HepG2 (cell line): ENCODE data around the gene CTCF. TPM values are rescaled to one million over a fixed set of nuclear protein-coding genes. Genes with fewer than 3 reads are reported as not detected.

Source experiments
- ATAC-seq: fragments of 200-7000 bp; cut with Tn5 transposase; 3 replicates; pipeline ENCODE4 v1.9.1; 2020; ENCODE audit warnings: mild to moderate bottlenecking, moderate library complexity
- BruUV-seq: library from RNA; stranded (reverse); fragments of 400-500 nt; replicated peaks from 2 replicates; lab custom pipeline; 2021; lab: Mats Ljungman, UMichigan
- CTCF ChIA-PET: fragments of 300-600 bp; formaldehyde crosslinking; extraction: SDS; loops from one replicate; lab custom pipeline; 2021; ENCODE audit warnings: low total read pairs, inconsistent platforms, low intra/inter-chr PET ratio; lab: Yijun Ruan, JAX
- POLR2A ChIA-PET: fragments of 350-600 bp; sonication (Branson Sonifier 250); formaldehyde crosslinking; loops from one replicate; lab custom pipeline; 2020; ENCODE audit warnings: antibody characterized with exemption, inconsistent platforms; lab: Yijun Ruan, JAX
- DNase-seq: peaks from one replicate; pipeline ENCODE4 v3.0.0-alpha.2; 2015; ENCODE audit warnings: low spot score
- FAIRE-seq: peaks from 3 replicates; lab custom pipeline; 2011; peaks lifted over from hg19 to GRCh38; lab: Jason Lieb, UNC
- H2AFZ ChIP-seq: one replicate; pipeline ENCODE4 v1.6.1; 2011; ENCODE audit warnings: low read length, inconsistent platforms
- H3K27ac ChIP-seq: fragments of 300-600 bp; 3 replicates; pipeline ENCODE4 v1.8.0; 2011; ENCODE audit warnings: mixed run types, mild to moderate bottlenecking, mixed read lengths, low read length, inconsistent platforms; ENCODE audit not compliant: insufficient read depth; ENCODE audit errors: extremely low read length
- H3K27me3 ChIP-seq, 2 experiments: fragments of 200-600 bp in 1 of 2; 2 replicates in 1 of 2; 3 replicates in 1 of 2; pipeline versions ENCODE4 v1.6.0 to v1.8.0; 2011; ENCODE audit warnings: low read length in 2 of 2, mild to moderate bottlenecking in 2 of 2, moderate library complexity in 2 of 2, inconsistent platforms in 1 of 2; ENCODE audit not compliant: insufficient read depth in 2 of 2, control insufficient read depth in 1 of 2
- H3K36me3 ChIP-seq, 2 experiments: fragments of 200-600 bp in 1 of 2; replicated peaks in 1 of 2; 2 replicates in 1 of 2; 3 replicates in 1 of 2; pipeline versions ENCODE4 v1.5.1 to v1.8.0; 2011; ENCODE audit warnings: low read length in 2 of 2, inconsistent platforms in 1 of 2; ENCODE audit not compliant: insufficient read depth in 2 of 2, control insufficient read depth in 1 of 2
- H3K4me1 ChIP-seq: 2 replicates; pipeline ENCODE4 v1.5.1; 2012; ENCODE audit warnings: low read length, inconsistent platforms; ENCODE audit not compliant: insufficient read depth
- H3K4me2 ChIP-seq: 2 replicates; pipeline ENCODE4 v1.6.0; 2011; ENCODE audit warnings: low read depth, low read length, inconsistent platforms
- H3K4me3 ChIP-seq, 3 experiments: fragments of 200-600 bp in 1 of 3; sonication (generic), shearing (Covaris generic) in 1 of 3; replicated peaks in 1 of 3; 2 replicates each; pipeline ENCODE4 v1.5.1; 2011 to 2016; ENCODE audit warnings: low read length in 3 of 3, inconsistent platforms in 2 of 3, low read depth in 2 of 3, mild to moderate bottlenecking in 2 of 3, control low read depth in 1 of 3, mixed read lengths in 1 of 3; ENCODE audit not compliant: insufficient read depth in 1 of 3
- H3K79me2 ChIP-seq: one replicate; pipeline ENCODE4 v1.6.1; 2011; ENCODE audit warnings: low read length, inconsistent platforms; ENCODE audit not compliant: insufficient read depth
- H3K9ac ChIP-seq: 2 replicates; pipeline ENCODE4 v1.6.0; 2011; ENCODE audit warnings: mild to moderate bottlenecking, low read depth, low read length, inconsistent platforms; ENCODE audit not compliant: insufficient read depth
- H3K9me3 ChIP-seq: 2 replicates; pipeline ENCODE4 v1.5.1; 2012; ENCODE audit warnings: mild to moderate bottlenecking, low read length
- H4K20me1 ChIP-seq: 2 replicates; pipeline ENCODE4 v1.6.0; 2011; ENCODE audit warnings: inconsistent platforms, mild to moderate bottlenecking, low read length, moderate library complexity; ENCODE audit not compliant: insufficient read depth
- CHCHD3 ChIP-seq: sonication (generic); formaldehyde crosslinking; IDR thresholded peaks from 2 replicates; pipeline ENCODE4 v1.8.0; 2022; ENCODE audit warnings: mild to moderate bottlenecking, missing genetic modification reagents, moderate library complexity
- HOXA3 ChIP-seq: sonication (generic); formaldehyde crosslinking; IDR thresholded peaks from 2 replicates; pipeline ENCODE4 v1.5.0; 2020; ENCODE audit warnings: missing genetic modification reagents
- SPEN ChIP-seq: sonication (generic); formaldehyde crosslinking; IDR thresholded peaks from 2 replicates; pipeline ENCODE4 v1.5.1; 2020; ENCODE audit warnings: low read depth, mild to moderate bottlenecking, missing genetic modification reagents
- ZNF143 ChIP-seq: sonication (generic); formaldehyde crosslinking; IDR thresholded peaks from 2 replicates; pipeline ENCODE4 v1.4.0; 2020; ENCODE audit warnings: missing genetic modification reagents
- ZNF468 ChIP-seq: sonication (generic); formaldehyde crosslinking; IDR thresholded peaks from 2 replicates; pipeline ENCODE4 v1.8.0; 2022; ENCODE audit warnings: mild to moderate bottlenecking, moderate library complexity, missing genetic modification reagents
- ZNF546 ChIP-seq: sonication (generic); formaldehyde crosslinking; conservative IDR thresholded peaks from 2 replicates; pipeline ENCODE4 v1.8.1; 2023; ENCODE audit warnings: mild to moderate bottlenecking, missing genetic modification reagents
- ZNF563 ChIP-seq: sonication (generic); formaldehyde crosslinking; IDR thresholded peaks from 2 replicates; pipeline ENCODE4 v1.8.0; 2022; ENCODE audit warnings: mild to moderate bottlenecking, moderate library complexity, missing genetic modification reagents
- WGBS: methylation state at CpG from one replicate; pipeline ENCODE4 v1.1.6; 2017; ENCODE audit warnings: low lambda C conversion rate; 5-methylcytosine and 5-hydroxymethylcytosine counted together
- in situ Hi-C: cut with HindIII; loops from 2 replicates; pipeline ENCODE4 v1.10.0; 2017; ENCODE audit warnings: low pct_unique_long_range_greater_than_20kb; ENCODE audit not compliant: extremely low pct_ligation_motif_present
- intact Hi-C: fragments of 100-400 bp; cut with micrococcal nuclease; formaldehyde crosslinking; loops from one replicate; pipeline ENCODE4 v1.10.0; 2022; ENCODE audit not compliant: unreplicated experiment
- polyA plus RNA-seq, 8 experiments: library from polyadenylated mRNA; depleted of rRNA in 3 of 8; stranded (reverse) in 7 of 8; unstranded in 1 of 8; fragments of >200 nt; fragmentation: Illumina TruSeq in 4 of 8; extraction: Trizol in 4 of 8; gene quantifications; 2 replicates each; pipeline versions ENCODE4 v1.2.1 to v1.2.3, GENCODE V29; 2011 to 2016; ENCODE audit warnings: low read depth in 4 of 8, missing spikeins in 1 of 8, mixed read lengths in 1 of 8; ENCODE audit not compliant: insufficient read depth in 1 of 8
- total RNA-seq, 5 experiments: library from RNA; depleted of rRNA; stranded (reverse); fragments of >200 nt; fragmentation: Illumina TruSeq; extraction: Trizol; gene quantifications; 2 replicates each; pipeline ENCODE4 v1.2.3, GENCODE V29; 2016; ENCODE audit warnings: low read depth in 1 of 5
- TF ChIP-seq, protein P1 (sequence below), 2 experiments: fragments of 450-650 bp in 1 of 2; sonication (generic) in 1 of 2; formaldehyde crosslinking; IDR thresholded peaks; 2 replicates each; pipeline versions ENCODE4 v1.5.0 to v1.8.0; 2020 to 2022; ENCODE audit warnings: mild to moderate bottlenecking in 1 of 2, missing genetic modification reagents in 1 of 2
- TF ChIP-seq, protein P2 (sequence below): sonication (generic); formaldehyde crosslinking; IDR thresholded peaks from 2 replicates; pipeline ENCODE4 v1.8.1; 2023; ENCODE audit warnings: mild to moderate bottlenecking, inconsistent platforms, moderate library complexity, missing genetic modification reagents, borderline replicate concordance
- TF ChIP-seq, protein P3 (sequence below): sonication (generic); formaldehyde crosslinking; IDR thresholded peaks from 2 replicates; pipeline ENCODE4 v1.5.0; 2020; ENCODE audit warnings: mild to moderate bottlenecking, missing genetic modification reagents
- TF ChIP-seq, protein P4 (sequence below): sonication (generic); formaldehyde crosslinking; IDR thresholded peaks from 2 replicates; pipeline ENCODE4 v1.8.0; 2022; ENCODE audit warnings: missing genetic modification reagents, mild to moderate bottlenecking, moderate library complexity, borderline replicate concordance

Gene CTCF
- total and polyA plus RNA-seq, 2 of the 13 experiments (the other 11 are each of a cell fraction or from before 2014, with no cell fraction given): 19.5 to 37.5 TPM

DNA sequence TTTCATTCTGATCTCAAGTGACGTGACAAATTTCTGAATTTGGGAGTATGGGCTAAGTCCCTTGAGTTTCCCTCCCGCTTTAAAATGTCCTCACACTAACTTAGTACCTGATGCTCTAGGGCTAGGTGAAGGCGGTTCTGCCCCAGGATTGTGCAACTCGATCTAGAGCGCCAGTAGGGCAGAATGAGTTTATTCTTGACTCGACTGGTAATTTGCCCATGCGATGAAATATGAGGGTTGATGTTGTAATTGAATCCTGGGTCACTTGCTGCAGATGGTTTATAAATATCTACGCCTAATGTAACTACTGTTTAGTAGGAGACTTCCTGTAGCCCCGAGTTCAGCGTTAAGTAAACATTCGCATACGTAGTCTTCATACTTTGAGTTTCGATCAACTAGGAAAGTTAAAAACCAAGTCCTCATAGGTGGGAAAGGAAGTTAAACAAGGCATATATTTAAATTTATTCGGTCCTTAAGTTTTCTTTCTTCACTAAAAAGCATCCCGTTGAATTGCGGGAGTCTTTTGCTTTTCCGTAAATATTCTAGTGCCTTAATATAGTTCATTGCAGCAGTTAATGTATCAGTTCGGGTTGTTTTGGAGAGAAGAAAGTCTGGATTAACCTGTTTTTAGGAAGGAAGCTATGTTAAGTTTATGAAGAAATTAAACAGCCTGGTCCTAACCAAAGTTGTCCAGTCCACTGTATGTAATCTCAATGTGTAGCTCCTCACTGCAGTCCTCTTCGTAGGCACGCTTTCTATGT, 1.6 kb downstream of the CTCF start:
- no peaks in the 10 kb centered on the region for H3K9me3 ChIP-seq
- peak; percentile 7; the same call in 1 of the 3 replicates for ATAC-seq
- no peak for TF ChIP-seq ZNF563
- TF ChIP-seq SPEN (CRISPR knock-in tag): no peak
- TF ChIP-seq, protein P1, sequence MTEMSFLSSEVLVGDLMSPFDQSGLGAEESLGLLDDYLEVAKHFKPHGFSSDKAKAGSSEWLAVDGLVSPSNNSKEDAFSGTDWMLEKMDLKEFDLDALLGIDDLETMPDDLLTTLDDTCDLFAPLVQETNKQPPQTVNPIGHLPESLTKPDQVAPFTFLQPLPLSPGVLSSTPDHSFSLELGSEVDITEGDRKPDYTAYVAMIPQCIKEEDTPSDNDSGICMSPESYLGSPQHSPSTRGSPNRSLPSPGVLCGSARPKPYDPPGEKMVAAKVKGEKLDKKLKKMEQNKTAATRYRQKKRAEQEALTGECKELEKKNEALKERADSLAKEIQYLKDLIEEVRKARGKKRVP (CRISPR knock-in tag; IDR thresholded peaks at IDR 0.05): 0 out of 4 replicates have a peak, but pooled peaks of 1 of the 2 experiments have one; percentile 24
- TF ChIP-seq ZNF468: no peak
- no peak for TF ChIP-seq ZNF143 (CRISPR knock-in tag)
- TF ChIP-seq, protein P2, sequence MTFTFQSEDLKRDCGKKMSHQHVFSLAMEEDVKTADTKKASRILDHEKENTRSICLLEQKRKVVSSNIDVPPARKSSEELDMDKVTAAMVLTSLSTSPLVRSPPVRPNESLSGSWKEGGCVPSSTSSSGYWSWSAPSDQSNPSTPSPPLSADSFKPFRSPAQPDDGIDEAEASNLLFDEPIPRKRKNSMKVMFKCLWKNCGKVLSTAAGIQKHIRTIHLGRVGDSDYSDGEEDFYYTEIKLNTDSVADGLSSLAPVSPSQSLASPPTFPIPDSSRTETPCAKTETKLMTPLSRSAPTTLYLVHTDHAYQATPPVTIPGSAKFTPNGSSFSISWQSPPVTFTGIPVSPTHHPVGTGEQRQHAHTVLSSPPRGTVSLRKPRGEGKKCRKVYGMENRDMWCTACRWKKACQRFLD (CRISPR knock-in tag): no peak
- TF ChIP-seq, protein P3, sequence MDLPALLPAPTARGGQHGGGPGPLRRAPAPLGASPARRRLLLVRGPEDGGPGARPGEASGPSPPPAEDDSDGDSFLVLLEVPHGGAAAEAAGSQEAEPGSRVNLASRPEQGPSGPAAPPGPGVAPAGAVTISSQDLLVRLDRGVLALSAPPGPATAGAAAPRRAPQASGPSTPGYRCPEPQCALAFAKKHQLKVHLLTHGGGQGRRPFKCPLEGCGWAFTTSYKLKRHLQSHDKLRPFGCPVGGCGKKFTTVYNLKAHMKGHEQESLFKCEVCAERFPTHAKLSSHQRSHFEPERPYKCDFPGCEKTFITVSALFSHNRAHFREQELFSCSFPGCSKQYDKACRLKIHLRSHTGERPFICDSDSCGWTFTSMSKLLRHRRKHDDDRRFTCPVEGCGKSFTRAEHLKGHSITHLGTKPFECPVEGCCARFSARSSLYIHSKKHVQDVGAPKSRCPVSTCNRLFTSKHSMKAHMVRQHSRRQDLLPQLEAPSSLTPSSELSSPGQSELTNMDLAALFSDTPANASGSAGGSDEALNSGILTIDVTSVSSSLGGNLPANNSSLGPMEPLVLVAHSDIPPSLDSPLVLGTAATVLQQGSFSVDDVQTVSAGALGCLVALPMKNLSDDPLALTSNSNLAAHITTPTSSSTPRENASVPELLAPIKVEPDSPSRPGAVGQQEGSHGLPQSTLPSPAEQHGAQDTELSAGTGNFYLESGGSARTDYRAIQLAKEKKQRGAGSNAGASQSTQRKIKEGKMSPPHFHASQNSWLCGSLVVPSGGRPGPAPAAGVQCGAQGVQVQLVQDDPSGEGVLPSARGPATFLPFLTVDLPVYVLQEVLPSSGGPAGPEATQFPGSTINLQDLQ: no peak
- TF ChIP-seq, protein P4, sequence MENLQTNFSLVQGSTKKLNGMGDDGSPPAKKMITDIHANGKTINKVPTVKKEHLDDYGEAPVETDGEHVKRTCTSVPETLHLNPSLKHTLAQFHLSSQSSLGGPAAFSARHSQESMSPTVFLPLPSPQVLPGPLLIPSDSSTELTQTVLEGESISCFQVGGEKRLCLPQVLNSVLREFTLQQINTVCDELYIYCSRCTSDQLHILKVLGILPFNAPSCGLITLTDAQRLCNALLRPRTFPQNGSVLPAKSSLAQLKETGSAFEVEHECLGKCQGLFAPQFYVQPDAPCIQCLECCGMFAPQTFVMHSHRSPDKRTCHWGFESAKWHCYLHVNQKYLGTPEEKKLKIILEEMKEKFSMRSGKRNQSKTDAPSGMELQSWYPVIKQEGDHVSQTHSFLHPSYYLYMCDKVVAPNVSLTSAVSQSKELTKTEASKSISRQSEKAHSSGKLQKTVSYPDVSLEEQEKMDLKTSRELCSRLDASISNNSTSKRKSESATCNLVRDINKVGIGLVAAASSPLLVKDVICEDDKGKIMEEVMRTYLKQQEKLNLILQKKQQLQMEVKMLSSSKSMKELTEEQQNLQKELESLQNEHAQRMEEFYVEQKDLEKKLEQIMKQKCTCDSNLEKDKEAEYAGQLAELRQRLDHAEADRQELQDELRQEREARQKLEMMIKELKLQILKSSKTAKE: no peak
- no peak for TF ChIP-seq ZNF546
- TF ChIP-seq HOXA3: no peak
- no peak for TF ChIP-seq CHCHD3 (CRISPR knock-in tag)

More for the DNA sequence above, 1.6 kb downstream of the CTCF start:
- H4K20me1 ChIP-seq: no peaks in the 10 kb centered on the region; the same call in 1 of the 2 replicates
- H3K79me2 ChIP-seq: peaks cover 62% of the 10 kb centered on the region
- H3K27ac ChIP-seq: peak overlapping the region; percentile 99
- H3K36me3 ChIP-seq: no peaks in the 10 kb centered on the region
- H3K4me2 ChIP-seq: peak overlapping the region; percentile 88
- H2AFZ ChIP-seq: peak overlapping the region; percentile 43
- peak overlapping the region; percentile 100 for H3K9ac ChIP-seq
- 3% methylated on average over 20 of the region's 20 CpGs for WGBS
- peak; percentile 58 for DNase-seq
- ChIA-PET CTCF (interaction anchor here (1.9 to 3.6 kb wide), 3 partner anchors 17 to 81 kb away, joined by 7 to 33 read pairs (median 14); partner anchors contain the start of gene CARMIL2), POLR2A (interaction anchor here (1.1 to 3.4 kb wide), 8 partner anchors 16 to 516 kb away, joined by 3 to 28 read pairs (median 10); partner anchors contain the start of genes ATP6V0D1, C16orf86, ENKD1 and RIPOR1)
- BruUV-seq: no TSS peak
- H3K27me3 ChIP-seq: no peaks in the 10 kb centered on the region; a peak in 1 of 5 replicates
- in situ Hi-C loops: no loop called here
- H3K4me3 ChIP-seq: peak overlapping the region; percentile 94 to 99 (median 95)
- peaks cover 46% of the 10 kb centered on the region for H3K4me1 ChIP-seq
- peak; percentile 62 for FAIRE-seq
- intact Hi-C loops: loop anchor here (5.0 kb wide), 1 partner anchor 78 kb away; no protein-coding TSS in a partner anchor
